T47D (cell line): ENCODE data around the gene KRTAP19-5.
"Not testable (repeated sequence)": the region's sequence is repeated elsewhere in the genome, so short reads cannot be mapped to it uniquely, and the experiment has no call there.

Experiments
- DNase-seq, 2 experiments: peaks; one replicate each; pipeline versions ENCODE4 v3.0.0 to v3.0.0-alpha.2; 2011 to 2012; ENCODE audit warnings: low read depth in 1 of 2, low spot score in 1 of 2
- JUND ChIP-seq: IDR thresholded peaks from 2 replicates; pipeline ENCODE4 v1.6.1; 2012; ENCODE audit warnings: low read depth
- in situ Hi-C: cut with HindIII; loops from 2 replicates; pipeline ENCODE4 v1.10.0; 2016; ENCODE audit warnings: low sequenced_read_pairs, low pct_unique_long_range_greater_than_20kb

The KRTAP19-5 gene

GRCh38 chr21:30502041-30502440 is at the start of gene KRTAP19-5:
TSS of gene KRTAP19-5 (minus strand) at chr21:30502141. CDS start at chr21:30502090, 51 bp downstream.
- in situ Hi-C loops = no loop called here
- no peak for TF ChIP-seq JUND
- no peak for DNase-seq

- in situ Hi-C loops = no loop called here
- no peak for DNase-seq
- TF ChIP-seq JUND = no peak
These were observed 39.8 kb upstream of the KRTAP19-5 start, which contains the start of gene KRTAP19-6 for GRCh38 chr21:30541764-30542163. TSS of gene KRTAP19-6 (minus strand) at chr21:30541864. CDS start at chr21:30541833, 31 bp downstream.

GRCh38 chr21:30518876-30519275 is 16.9 kb upstream of the KRTAP19-5 start:
- no peak for TF ChIP-seq JUND
- in situ Hi-C loops = no loop called here
- DNase-seq = no peak

GRCh38 chr21:30515681-30516080 is 13.7 kb upstream of the KRTAP19-5 start:
- TF ChIP-seq JUND = no peak
- in situ Hi-C loops = no loop called here
- DNase-seq = no peak

GRCh38 chr21:30505621-30506205 is 3.8 kb upstream of the KRTAP19-5 start:
- in situ Hi-C loops = not testable (repeated sequence)
- DNase-seq = peak in 1 of 2 experiments; percentile 53

GRCh38 chr21:30497065-30497464 is 4.9 kb downstream of the KRTAP19-5 start, which contains the start of gene KRTAP19-4:
TSS of gene KRTAP19-4 (minus strand) at chr21:30497165. CDS start at chr21:30497110, 55 bp downstream.
- no peak for TF ChIP-seq JUND
- in situ Hi-C loops = no loop called here
- no peak for DNase-seq

- no peak for DNase-seq
- no peak for TF ChIP-seq JUND
- in situ Hi-C loops = no loop called here
These were observed 9.9 kb downstream of the KRTAP19-5 start, which contains the start of gene KRTAP19-3 for GRCh38 chr21:30491963-30492428. TSS of gene KRTAP19-3 (minus strand) at chr21:30492013. CDS start at chr21:30491957, 56 bp downstream.

- in situ Hi-C loops = no loop called here
- no peak for TF ChIP-seq JUND
- DNase-seq = no peak
These were observed 14.6 kb downstream of the KRTAP19-5 start, which contains the start of gene KRTAP19-2 for GRCh38 chr21:30487336-30487735. TSS of gene KRTAP19-2 (minus strand) at chr21:30487436. CDS start at chr21:30487348, 88 bp downstream.

GRCh38 chr21:30486180-30486579 is 15.8 kb downstream of the KRTAP19-5 start:
- DNase-seq = no peak
- in situ Hi-C loops = no loop called here
- no peak for TF ChIP-seq JUND

- no peak for DNase-seq
- no peak for TF ChIP-seq JUND
- in situ Hi-C loops = no loop called here
These were observed 19.8 kb downstream of the KRTAP19-5 start for GRCh38 chr21:30482130-30482529.

- in situ Hi-C loops = no loop called here
- no peak for TF ChIP-seq JUND
- no peak for DNase-seq
These were observed 21.8 kb downstream of the KRTAP19-5 start, which contains the start of gene KRTAP19-1 for GRCh38 chr21:30480145-30480544. TSS of gene KRTAP19-1 (minus strand) at chr21:30480367. CDS start at chr21:30480317, 50 bp downstream.

GRCh38 chr21:30479259-30479658 is 22.7 kb downstream of the KRTAP19-5 start:
- no peak for DNase-seq
- in situ Hi-C loops = no loop called here
- no peak for TF ChIP-seq JUND

- no peak for TF ChIP-seq JUND
- in situ Hi-C loops = no loop called here
- peak in 1 of 2 experiments; percentile 72 for DNase-seq
These were observed 23.9 kb downstream of the KRTAP19-5 start for GRCh38 chr21:30478004-30478403.
